Lower lobe of right lung (tissue), 2 donors: ENCODE measurements around the gene STRBP. TPM values are rescaled to one million over a fixed set of nuclear protein-coding genes. Genes with fewer than 3 reads are reported as not detected.
A peak's percentile ranks its signal among the peaks of the same experiment; 100 is the strongest.
"Not testable (repeated sequence)": the region's sequence is repeated elsewhere in the genome, so short reads cannot be mapped to it uniquely, and the experiment has no call there.

ENCODE experiments used
- ATAC-seq, 2 donors: fragments of 200-7000 bp; cut with Tn5 transposase; one replicate each; pipeline ENCODE4 v1.9.1; 2020 to 2022; ENCODE audit warnings: mild to moderate bottlenecking in 2 of 2, moderate library complexity in 2 of 2
- DNase-seq: peaks from one replicate; pipeline ENCODE4 v3.0.0-alpha.2; 2020
- H3K27ac ChIP-seq: fragments of 200-600 bp; one replicate; pipeline ENCODE4 v1.8.0; 2022
- H3K27me3 ChIP-seq: fragments of 200-600 bp; one replicate; pipeline ENCODE4 v1.8.0; 2022; ENCODE audit warnings: low read depth
- H3K36me3 ChIP-seq: fragments of 200-600 bp; one replicate; pipeline ENCODE4 v1.8.0; 2022; ENCODE audit warnings: mild to moderate bottlenecking
- H3K4me1 ChIP-seq: fragments of 200-600 bp; one replicate; pipeline ENCODE4 v1.8.0; 2022
- H3K4me3 ChIP-seq: fragments of 200-600 bp; one replicate; pipeline ENCODE4 v1.8.0; 2022; ENCODE audit warnings: mild to moderate bottlenecking
- H3K9me3 ChIP-seq: fragments of 200-600 bp; one replicate; pipeline ENCODE4 v1.8.0; 2022
- intact Hi-C: fragments of 100-400 bp; cut with DNase I; formaldehyde crosslinking; loops from one replicate; pipeline ENCODE4 v1.11.0; 2022
- total RNA-seq: library from RNA; stranded (reverse); fragmentation: NEBNext Ultra II Directional; extraction: Animal tissue kit (Norgen Biotek cat#: 25700); gene quantifications from one replicate; pipeline ENCODE4 v1.2.1, GENCODE V29; 2021
- TF ChIP-seq, protein P1 (sequence below): fragments of 200-600 bp; IDR thresholded peaks from one replicate; pipeline ENCODE4 v1.8.0; 2022; ENCODE audit warnings: antibody characterized with exemption, mild to moderate bottlenecking
- donor health status: DM: no; HTN: yes; CAD: no; lungs with severe emphysema.

STRBP gene
- total RNA-seq, 1 donor from 2014 or later: 23.7 TPM

DNA sequence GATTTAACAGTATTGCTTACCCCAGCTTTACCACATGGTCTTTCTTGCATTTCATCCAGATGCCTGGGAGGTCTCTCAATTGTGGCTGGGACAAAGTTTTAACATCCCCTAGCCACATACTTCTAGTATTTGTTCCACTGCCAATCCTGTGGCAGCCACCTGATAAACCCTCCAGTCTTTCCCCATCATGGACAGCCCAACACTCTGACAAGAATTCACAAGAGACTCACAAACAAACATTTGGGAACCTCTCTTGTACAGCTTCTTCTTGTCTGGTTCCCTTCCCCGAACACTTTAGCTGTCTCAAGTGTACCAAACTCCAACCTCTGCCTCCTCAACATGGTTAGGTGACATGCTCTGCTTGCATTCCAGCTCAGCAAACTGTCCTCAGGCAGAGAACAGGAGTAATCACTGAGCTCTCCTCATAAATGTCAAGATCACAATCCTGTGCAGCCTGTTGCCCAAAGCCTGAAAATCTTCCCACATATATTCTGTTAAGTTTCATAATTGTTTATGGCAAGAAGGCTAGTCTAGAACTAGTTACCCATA is 59.7 kb downstream of the STRBP start:
- intact Hi-C loops: no loop called here
- H3K4me3 ChIP-seq: no peak overlapping the region
- ATAC-seq: peak in 1 of 2 donors; percentile 31
- no peaks in the 10 kb centered on the region for H3K27me3 ChIP-seq
- TF ChIP-seq, protein P1, sequence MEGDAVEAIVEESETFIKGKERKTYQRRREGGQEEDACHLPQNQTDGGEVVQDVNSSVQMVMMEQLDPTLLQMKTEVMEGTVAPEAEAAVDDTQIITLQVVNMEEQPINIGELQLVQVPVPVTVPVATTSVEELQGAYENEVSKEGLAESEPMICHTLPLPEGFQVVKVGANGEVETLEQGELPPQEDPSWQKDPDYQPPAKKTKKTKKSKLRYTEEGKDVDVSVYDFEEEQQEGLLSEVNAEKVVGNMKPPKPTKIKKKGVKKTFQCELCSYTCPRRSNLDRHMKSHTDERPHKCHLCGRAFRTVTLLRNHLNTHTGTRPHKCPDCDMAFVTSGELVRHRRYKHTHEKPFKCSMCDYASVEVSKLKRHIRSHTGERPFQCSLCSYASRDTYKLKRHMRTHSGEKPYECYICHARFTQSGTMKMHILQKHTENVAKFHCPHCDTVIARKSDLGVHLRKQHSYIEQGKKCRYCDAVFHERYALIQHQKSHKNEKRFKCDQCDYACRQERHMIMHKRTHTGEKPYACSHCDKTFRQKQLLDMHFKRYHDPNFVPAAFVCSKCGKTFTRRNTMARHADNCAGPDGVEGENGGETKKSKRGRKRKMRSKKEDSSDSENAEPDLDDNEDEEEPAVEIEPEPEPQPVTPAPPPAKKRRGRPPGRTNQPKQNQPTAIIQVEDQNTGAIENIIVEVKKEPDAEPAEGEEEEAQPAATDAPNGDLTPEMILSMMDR: no peak
- H3K4me1 ChIP-seq: no peaks in the 10 kb centered on the region
- no peak for DNase-seq
- no peaks in the 10 kb centered on the region for H3K36me3 ChIP-seq
- no peaks in the 10 kb centered on the region for H3K9me3 ChIP-seq
- no peak overlapping the region for H3K27ac ChIP-seq

DNA sequence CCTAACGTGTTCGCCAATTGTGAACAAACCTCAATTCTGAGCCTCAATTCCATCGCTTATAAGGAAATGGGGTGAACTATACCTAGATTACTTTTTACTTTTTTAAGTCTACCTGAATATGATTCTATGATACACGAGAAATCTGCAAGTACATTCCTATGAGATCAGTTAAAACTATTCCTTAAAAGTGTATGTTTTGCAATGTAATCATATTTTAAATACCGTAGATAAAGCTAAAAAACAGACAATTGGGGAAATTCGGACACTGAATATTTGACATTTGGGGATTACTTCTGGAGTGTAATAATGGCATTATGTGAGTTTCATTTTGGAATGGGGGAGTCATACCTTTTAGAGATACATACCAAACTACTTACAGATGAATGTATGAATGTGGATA is 62.3 kb downstream of the STRBP start:
- ATAC-seq: no peak
- no peak overlapping the region for H3K4me3 ChIP-seq
- no peak for DNase-seq
- no peaks in the 10 kb centered on the region for H3K36me3 ChIP-seq
- H3K4me1 ChIP-seq: no peaks in the 10 kb centered on the region
- no peaks in the 10 kb centered on the region for H3K9me3 ChIP-seq
- H3K27ac ChIP-seq: no peak overlapping the region
- intact Hi-C loops: no loop called here
- no peaks in the 10 kb centered on the region for H3K27me3 ChIP-seq
- TF ChIP-seq, protein P1: no peak

DNA sequence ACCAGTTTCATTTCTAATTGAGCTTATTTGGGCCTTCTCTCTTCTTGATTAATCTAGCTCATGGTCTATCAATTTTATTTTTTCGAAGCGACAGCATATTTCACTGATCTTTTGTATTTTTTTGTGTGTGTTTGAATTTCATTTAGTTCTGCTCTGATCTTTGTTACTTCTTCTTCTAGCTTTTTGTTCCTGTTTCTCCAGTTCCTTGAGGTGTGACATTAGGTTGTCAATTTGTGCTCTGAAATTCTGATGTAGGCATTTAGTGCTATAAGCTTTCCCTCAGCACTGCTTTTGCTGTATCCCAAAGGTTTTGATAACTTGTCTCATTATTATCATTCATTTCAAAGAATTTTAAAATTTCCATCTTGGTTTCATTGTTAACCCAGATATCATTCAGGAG is 67.3 kb downstream of the STRBP start:
- TF ChIP-seq, protein P1: no peak
- intact Hi-C loops: no loop called here
- no peaks in the 10 kb centered on the region for H3K27me3 ChIP-seq
- no peaks in the 10 kb centered on the region for H3K9me3 ChIP-seq
- no peak overlapping the region for H3K27ac ChIP-seq
- DNase-seq (no peak), ATAC-seq (no peak)
- H3K4me3 ChIP-seq: no peak overlapping the region
- H3K4me1 ChIP-seq: no peaks in the 10 kb centered on the region
- no peaks in the 10 kb centered on the region for H3K36me3 ChIP-seq

DNA sequence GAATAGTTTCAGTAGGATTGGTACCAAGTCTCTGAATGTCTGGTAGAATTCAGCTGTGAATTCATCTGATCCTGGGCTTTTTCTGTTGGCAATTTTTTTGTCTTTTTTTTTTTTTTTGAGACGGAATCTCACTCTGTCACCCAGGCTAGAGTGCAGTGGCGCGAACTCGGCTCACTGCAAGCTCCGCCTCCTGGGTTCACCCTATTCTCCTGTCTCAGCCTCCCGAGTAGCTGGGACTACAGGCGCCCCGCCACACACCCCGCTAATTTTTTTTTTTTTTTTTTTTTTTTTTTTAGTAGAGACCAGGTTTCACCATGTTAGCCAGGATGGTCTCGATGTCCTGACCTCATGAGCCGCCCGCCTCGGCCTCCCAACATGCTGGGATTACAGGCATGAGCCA is 67.9 kb downstream of the STRBP start:
- H3K9me3 ChIP-seq, ATAC-seq, H3K4me1 ChIP-seq, H3K36me3 ChIP-seq, H3K4me3 ChIP-seq, DNase-seq, intact Hi-C loops, H3K27ac ChIP-seq, H3K27me3 ChIP-seq: not testable (repeated sequence)

DNA sequence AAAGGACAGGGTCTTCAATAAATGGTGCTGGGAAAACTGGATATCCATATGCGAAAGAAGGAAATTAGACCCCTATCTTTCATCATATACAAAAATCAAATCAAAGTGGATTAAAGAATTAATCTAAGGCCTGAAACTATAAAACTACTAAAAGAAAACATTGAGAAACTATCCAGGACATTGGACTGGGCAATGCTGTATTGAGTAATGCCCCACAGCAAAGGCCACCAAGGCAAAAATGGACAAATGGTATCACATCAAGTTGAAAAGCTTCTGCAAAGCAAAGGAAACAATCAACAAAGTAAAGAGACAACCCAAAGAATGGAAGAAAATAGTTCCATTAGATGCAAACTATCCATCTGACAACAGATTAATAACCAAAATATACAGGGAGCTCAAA is 72.3 kb downstream of the STRBP start:
- no peaks in the 10 kb centered on the region for H3K4me1 ChIP-seq
- no peak overlapping the region for H3K4me3 ChIP-seq
- DNase-seq: no peak
- no peaks in the 10 kb centered on the region for H3K27me3 ChIP-seq
- H3K36me3 ChIP-seq: no peaks in the 10 kb centered on the region
- intact Hi-C loops: no loop called here
- TF ChIP-seq, protein P1: no peak
- H3K27ac ChIP-seq: no peak overlapping the region
- no peak for ATAC-seq
- no peaks in the 10 kb centered on the region for H3K9me3 ChIP-seq

DNA sequence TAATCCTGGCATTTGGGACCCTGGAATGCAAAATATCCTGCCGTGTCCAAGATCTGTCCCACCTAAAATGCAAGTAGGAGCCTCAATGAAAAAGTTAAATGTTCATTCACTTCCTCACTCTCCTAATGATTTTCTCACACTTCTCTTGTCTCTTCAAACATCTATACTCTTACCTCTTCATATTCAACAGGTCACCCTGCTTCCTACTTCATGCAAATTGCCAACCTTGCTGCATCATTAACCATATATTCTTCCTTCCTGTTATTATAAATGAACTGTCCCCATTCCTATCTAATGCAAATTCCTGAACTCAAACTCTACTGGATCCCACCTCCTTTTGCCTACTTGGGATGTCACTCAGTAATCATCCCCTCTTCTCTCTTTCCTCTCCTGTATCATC is 74.4 kb downstream of the STRBP start:
- H3K4me1 ChIP-seq: no peaks in the 10 kb centered on the region
- no peak overlapping the region for H3K27ac ChIP-seq
- H3K36me3 ChIP-seq: no peaks in the 10 kb centered on the region
- intact Hi-C loops: no loop called here
- DNase-seq: no peak
- H3K27me3 ChIP-seq: no peaks in the 10 kb centered on the region
- TF ChIP-seq, protein P1: no peak
- no peak overlapping the region for H3K4me3 ChIP-seq
- no peak for ATAC-seq
- H3K9me3 ChIP-seq: no peaks in the 10 kb centered on the region
